CD4-positive, alpha-beta T cell treated with Interleukin-15 for 1 hour (primary cell): ENCODE results near the gene IGF1.

Experiments
- DNase-seq: peaks from one replicate; pipeline ENCODE4 v3.0.0-alpha.2; 2020

Gene IGF1

DNA sequence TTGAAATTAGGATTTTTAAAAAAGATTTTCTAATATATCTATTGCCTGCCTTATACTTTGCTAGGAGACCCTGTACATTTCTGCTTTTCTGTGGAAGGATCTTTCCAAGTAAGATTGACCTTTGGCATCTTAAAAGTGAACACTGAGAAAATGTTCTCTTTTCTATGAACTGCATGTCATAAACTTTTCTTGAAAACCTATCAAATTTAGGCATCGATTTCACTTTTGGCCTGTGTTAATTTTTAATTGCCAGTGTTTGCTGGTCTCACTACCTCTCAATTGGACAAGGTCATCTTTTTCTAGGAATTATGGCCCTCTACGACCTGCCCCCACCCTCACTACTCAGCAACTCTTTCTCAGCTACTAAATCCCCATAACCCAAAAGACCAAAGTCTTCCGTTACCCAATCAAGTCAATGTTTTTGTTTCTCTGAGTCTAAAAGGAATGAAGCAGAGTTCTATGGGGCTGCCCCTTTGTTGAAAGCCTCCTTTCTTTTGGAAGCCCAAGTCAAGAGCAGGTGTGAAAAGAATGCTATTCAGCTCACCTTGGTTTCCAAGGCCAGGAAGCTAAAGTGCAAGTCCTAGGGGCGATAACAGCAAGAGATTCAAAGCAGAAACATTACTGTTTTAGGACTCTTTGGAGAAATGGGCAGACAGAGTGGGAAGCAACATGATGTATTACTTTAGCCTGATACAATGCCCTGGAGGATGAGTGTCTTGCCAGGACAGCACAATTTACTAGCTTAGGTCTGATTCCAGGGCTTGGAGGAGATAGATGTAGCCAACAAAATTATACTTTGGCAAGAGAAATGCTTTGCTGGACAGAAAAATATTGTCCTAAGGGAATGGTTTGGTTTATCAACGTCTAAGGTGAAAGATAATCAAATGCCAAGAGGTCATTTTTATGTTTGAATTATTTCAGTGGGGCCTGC, 55.0 kb downstream of the IGF1 start:
- no peak for DNase-seq

GRCh38 chr12:102423462-102423861, 56.9 kb downstream of the IGF1 start:
- no peak for DNase-seq

DNA sequence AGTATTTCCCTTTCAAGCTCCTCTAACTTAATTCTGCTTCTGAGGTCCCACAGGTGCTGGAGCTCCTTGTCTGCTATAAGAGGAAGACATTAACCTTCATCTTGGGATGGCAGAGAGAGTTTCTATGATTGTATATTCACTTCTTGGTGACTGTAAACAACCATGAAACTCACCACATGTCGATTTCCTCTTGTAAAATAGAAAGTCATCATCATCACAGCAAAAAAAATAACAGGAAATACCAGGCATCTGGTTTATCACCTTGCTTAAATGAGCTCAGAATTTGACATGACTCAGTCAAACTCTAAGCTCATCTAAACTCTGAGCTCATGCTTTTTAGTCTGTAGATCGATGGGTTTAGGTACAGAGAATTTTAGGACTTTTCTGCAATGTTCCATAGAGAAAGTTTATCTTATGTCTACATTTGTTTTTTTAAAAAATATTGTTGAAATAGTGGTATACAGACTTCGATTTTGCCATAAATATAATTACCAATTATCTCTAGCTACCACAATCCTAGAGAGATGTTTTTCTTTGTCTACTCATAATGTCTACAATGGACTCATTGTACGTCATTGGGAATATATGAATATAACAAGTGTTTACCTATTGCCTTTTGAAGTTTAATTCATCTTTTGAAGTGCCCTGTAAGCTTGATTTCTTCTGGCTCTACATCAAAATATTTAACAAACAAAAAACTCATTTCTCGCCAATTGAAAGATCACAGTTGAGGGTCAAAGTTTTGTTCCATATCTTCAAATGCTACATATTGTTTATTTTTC, 58.4 kb downstream of the IGF1 start:
- no peak for DNase-seq

- no peak for DNase-seq
These were observed 61.1 kb downstream of the IGF1 start for GRCh38 chr12:102419094-102419764.

DNA sequence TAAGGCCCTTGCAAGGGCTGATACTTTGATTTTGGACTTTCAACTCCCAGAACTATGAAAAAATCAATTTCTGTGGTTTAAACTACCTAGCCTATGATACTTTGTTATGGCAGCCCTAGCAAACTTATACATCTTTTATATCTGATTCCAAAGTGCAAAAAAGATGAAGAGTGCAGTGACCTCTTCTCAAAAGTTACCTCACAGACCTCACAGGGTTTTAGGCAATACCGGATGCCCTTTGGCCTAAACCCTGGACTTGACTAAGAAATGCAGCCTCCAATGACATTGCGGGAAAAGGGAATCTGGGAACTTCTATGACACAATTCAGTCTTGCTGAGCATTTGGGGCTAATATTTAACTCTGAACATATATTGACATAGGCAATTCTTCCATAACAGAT, 63.3 kb downstream of the IGF1 start:
- DNase-seq: no peak

DNA sequence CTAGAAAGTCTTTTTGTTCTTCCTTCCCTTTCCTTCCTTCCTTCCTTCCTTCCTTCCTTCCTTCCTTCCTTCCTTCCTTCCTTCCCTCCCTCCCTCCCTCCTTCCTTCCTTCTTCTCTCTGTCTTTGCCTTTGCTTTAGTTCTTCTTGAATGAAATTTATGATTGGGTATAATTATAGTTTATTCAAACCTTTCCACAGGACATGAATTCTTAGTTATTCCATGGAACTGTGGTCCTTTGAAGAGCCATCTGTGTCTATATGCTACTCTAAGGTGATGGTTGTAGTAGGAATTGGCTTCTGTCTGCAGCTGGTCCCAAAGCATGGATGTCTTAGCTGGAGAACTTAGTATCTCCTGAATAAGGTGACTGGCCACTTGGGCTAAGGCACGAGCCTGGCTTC, 64.8 kb downstream of the IGF1 start:
- DNase-seq: no peak

- no peak for DNase-seq
These were observed 67.0 kb downstream of the IGF1 start for GRCh38 chr12:102413396-102413795.

GRCh38 chr12:102410511-102410910, 69.9 kb downstream of the IGF1 start:
- DNase-seq: no peak

DNA sequence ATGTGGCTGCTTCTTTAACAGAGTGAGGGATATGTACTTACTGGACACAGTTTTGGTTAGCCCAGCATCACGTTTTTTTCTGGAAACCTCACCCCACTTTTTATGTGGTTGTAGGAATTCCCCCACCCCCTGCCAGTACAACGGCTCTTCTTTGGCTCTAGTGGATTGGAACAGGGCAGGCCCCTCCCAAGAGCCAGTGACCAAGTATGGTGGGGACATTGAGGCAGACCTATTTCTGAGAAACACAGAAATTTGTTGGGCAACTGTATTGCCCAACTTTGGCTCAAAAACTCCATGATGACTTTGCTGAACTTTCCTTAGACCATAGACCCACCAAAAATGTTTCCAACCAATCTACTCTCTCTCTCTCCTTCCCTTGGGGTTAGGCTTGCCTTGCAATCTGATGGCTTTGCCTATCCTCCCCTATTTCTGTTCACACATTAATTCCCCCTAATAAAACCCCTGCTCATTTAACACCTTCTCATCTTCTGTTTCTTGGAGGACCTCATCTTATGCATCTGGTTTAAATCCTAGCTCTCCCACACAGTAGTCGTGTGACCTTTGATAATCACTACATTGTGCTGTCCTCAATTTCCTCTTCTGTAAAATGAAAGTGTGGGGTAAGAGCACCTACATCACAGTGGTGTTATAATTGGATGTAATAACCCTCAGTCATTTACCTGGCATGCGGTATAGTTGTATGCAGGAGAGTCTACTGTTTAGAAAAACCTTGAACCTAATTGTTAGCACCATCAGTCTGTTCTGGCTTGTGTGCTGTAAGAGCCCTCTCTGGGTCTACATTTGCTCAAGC, 71.7 kb downstream of the IGF1 start:
- no peak for DNase-seq

- no peak for DNase-seq
These were observed 72.4 kb downstream of the IGF1 start for GRCh38 chr12:102407776-102408486.

DNA sequence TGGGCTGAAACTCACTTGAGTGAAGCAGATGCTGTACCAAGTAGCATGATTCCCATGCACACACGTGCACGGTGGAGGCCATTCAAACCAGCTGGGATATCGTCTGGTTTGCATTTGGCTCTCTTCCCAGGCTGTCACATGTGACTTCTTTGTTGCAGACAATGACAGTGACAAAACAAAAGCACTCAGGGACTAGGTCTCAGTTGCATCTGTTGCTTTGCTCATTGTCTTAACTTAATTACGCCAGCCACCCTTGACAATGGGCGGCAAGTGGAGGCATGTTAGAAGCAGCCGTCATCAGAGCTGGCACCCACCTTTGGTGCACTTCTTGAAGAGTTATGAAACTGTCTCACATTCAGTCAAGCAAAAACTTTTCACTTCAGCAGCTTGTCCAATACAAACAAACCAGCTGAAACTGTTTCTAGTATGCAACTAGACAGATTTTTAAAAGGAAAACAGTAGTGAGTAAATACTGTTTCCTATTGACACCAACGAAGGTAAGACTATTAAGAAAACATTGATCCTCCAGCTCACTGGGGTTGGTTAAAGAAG, 74.3 kb downstream of the IGF1 start:
- DNase-seq: no peak

- DNase-seq: no peak
These were observed 79.3 kb downstream of the IGF1 start for GRCh38 chr12:102401087-102401486.

- DNase-seq: no peak
These were observed 80.7 kb downstream of the IGF1 start for GRCh38 chr12:102399653-102400052.

GRCh38 chr12:102396276-102396675, 84.1 kb downstream of the IGF1 start:
- no peak for DNase-seq

DNA sequence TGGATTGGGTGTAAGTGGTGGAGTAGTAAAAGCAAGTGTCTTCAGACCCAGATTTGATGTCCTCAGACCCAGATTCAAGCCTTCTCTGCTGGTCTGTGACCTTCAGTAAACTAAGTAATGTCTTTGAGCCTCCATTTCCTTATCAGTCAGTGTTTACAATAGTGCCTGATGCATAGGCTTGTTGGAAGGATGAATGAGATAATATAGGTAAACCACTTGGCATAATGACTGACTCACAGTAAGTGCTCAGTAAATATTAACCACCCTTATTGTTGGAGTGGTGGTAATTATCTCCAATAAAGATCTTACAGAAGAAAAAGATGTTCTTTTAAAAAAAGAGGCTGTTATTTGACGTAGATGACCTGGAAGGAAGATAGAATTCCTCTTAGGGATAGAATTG, 86.2 kb downstream of the IGF1 start:
- no peak for DNase-seq

GRCh38 chr12:102390068-102390467, 90.3 kb downstream of the IGF1 start:
- DNase-seq: no peak

- DNase-seq: no peak
These were observed 91.9 kb downstream of the IGF1 start for GRCh38 chr12:102388469-102388868.

- no peak for DNase-seq
These were observed 95.0 kb downstream of the IGF1 start for GRCh38 chr12:102385343-102385742.

DNA sequence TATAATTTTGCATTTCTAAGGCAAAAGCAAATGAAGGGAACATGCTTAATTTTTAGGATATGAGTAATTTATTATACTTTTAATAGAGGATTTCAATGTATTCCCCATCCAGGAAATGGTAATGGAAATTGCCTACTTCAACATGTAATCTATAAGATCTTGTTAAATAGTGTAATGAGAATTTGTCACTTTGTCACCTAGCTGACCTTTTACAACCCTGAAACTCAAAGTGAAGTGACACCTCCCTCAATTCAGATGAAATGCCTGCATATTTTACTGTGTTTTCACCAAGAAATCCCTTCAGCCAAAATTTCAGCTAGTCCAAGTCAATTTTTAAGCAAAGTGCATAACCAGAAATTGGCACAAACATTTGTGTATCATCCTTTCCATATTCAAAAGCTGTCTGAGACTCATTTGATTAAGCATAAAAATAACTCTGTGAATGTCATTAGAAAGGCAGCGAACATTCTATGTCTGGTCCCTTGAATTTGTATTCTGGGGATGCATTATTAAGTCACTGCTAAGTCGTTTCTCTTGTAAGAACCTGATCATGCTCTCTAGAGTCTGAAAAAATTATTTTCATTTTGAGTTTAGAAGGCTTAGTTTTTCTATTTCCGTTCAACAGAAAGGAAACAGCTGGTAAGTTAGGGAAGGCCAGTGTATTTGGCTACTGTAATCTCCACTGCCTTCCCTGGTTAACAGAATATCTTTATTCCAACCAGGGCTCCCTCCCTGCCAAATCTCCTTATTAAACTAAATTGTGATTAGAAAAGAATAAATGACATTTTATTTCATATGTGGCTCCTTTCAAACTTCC, 100.8 kb downstream of the IGF1 start:
- DNase-seq: no peak

GRCh38 chr12:102376781-102377180, 103.6 kb downstream of the IGF1 start:
- no peak for DNase-seq
